ENCODE data around the gene HSD17B7.
A peak's percentile ranks its signal among the peaks of the same experiment; 100 is the strongest.
"Not testable (repeated sequence)": the region's sequence is repeated elsewhere in the genome, so short reads cannot be mapped to it uniquely, and the experiment has no call there.

The HSD17B7 gene, protein sequence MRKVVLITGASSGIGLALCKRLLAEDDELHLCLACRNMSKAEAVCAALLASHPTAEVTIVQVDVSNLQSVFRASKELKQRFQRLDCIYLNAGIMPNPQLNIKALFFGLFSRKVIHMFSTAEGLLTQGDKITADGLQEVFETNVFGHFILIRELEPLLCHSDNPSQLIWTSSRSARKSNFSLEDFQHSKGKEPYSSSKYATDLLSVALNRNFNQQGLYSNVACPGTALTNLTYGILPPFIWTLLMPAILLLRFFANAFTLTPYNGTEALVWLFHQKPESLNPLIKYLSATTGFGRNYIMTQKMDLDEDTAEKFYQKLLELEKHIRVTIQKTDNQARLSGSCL

GRCh38 chr1:162790303-162790984 lies at the start of gene HSD17B7:
Gene HSD17B7 (plus strand): TSS chr1:162790702. CDS start chr1:162790801, 99 bp downstream.
- peak; percentile 51 to 55 for DNase-seq (ENCODE audit: low read depth in 2 of 2)

GRCh38 chr1:162740755-162741154 lies 49.7 kb upstream of the HSD17B7 start:
- no peak for DNase-seq (ENCODE audit: low read depth in 2 of 2)

GRCh38 chr1:162741574-162741973 lies 48.9 kb upstream of the HSD17B7 start:
- DNase-seq (ENCODE audit: low read depth in 2 of 2): no peak

DNA sequence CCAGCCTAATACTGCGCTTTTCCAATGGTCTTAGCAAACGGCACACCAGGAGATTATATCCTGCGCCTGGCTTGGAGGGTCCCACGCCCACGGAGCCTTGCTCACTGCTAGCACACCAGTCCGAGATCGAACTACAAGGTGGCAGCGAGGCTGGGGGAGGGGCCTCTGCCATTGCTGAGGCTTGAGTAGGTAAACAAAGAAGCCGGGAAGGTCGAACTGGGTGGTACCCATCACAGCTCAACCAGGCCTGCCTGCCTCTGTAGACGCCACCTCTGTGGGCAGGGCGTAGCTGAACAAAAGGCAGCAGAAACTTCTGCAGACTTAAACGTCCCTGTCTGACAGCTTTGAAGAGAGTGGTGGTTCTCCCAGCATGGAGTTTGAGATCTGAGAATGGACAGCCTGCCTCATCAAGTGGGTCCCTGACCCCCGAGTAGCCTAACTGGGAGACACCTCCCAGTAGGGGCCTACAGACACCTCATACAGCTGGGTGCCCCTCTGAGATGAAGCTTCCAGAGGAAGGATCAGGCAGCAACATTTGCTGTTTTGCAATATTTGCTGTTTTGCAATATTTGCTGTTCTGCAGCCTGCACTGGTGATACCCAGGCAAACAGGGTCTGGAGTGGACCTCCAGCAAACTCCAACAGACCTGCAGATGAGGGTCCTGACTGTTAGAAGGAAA lies 44.1 kb upstream of the HSD17B7 start:
- DNase-seq (ENCODE audit: low read depth in 2 of 2): not testable (repeated sequence)

- DNase-seq (ENCODE audit: low read depth in 2 of 2): no peak
Measured at GRCh38 chr1:162753001-162753658, 37.4 kb upstream of the HSD17B7 start.

DNA sequence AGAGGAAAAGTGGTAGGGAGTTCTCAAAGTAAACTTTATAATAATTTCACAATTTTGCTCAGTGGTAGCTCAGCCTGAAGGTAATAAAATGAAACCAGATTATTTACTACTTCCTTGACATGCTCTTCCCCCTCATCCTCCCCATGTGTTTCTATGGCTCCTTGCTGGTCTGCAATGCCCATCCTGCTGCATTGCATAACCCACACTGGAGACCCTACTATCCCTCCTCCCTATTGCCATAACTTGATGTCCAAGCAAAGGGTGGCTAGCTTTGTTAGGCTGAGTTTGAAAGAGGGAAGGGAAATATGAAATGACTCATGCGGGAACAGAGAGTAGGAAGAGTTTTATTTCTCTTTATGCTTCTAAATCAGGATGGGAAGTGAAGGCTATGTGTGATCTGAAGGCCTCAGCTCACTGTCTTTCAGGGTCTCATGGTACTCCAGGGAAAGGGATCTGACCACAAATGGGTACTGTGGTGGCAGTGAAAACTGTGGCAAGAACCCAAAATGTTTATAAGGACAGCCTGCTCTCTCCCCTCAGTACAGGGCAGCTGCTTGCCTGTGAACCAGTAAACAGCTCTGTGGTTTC lies 36.4 kb upstream of the HSD17B7 start:
- DNase-seq (ENCODE audit: low read depth in 2 of 2): no peak

DNA sequence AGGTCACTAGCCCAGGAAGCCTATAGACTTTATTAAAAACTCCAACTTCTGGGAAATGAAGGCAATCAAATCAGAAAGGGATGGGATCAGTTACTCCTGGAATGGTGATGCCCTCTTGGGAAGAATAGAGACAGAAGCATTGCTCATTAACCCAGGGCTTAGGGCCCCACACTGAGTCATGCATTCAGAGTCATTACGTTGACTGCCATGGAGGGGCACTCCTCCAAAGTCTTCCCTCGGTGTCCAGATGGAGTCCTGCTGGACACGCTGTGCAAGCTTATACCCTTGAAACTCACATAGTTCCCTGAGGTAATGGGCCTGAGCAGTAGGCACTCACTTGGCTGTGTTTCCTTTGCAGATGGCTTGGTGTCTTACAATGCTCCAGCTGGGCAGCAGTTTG lies 35.2 kb upstream of the HSD17B7 start:
- DNase-seq (ENCODE audit: low read depth in 2 of 2): no peak

DNA sequence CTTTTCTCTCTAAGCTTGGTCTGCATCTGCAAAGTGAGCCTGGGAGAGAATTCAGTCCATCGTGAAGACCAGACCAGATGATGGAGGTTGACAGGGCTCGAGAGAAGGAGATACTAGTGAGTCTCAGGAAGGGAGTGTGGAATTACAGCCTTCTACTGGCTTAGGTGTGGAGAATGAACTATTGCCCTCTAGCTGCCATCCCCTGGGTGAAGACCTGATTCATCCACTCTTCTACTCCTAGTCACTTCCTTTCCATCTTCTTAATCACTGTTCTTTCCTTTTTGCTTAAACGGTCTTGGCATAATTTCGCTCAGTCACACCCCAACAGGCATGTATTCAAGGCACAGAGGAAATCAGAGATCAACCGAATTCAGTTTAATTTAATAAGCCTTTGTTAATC lies 34.0 kb upstream of the HSD17B7 start:
- no peak for DNase-seq (ENCODE audit: low read depth in 2 of 2)

- no peak for DNase-seq (ENCODE audit: low read depth in 2 of 2)
Measured at GRCh38 chr1:162757476-162757875, 33.0 kb upstream of the HSD17B7 start.

GRCh38 chr1:162765788-162766187 lies 24.7 kb upstream of the HSD17B7 start:
- DNase-seq (ENCODE audit: low read depth in 2 of 2): no peak

- DNase-seq (ENCODE audit: low read depth in 2 of 2): no peak
Measured at GRCh38 chr1:162772571-162773154, 17.8 kb upstream of the HSD17B7 start.

- DNase-seq (ENCODE audit: low read depth in 2 of 2): no peak
Measured at GRCh38 chr1:162774007-162774406, 16.5 kb upstream of the HSD17B7 start.

- DNase-seq (ENCODE audit: low read depth in 2 of 2): no peak
Measured at GRCh38 chr1:162779043-162779442, 11.5 kb upstream of the HSD17B7 start.

GRCh38 chr1:162782671-162783070 lies 7.8 kb upstream of the HSD17B7 start:
- no peak for DNase-seq (ENCODE audit: low read depth in 2 of 2)

DNA sequence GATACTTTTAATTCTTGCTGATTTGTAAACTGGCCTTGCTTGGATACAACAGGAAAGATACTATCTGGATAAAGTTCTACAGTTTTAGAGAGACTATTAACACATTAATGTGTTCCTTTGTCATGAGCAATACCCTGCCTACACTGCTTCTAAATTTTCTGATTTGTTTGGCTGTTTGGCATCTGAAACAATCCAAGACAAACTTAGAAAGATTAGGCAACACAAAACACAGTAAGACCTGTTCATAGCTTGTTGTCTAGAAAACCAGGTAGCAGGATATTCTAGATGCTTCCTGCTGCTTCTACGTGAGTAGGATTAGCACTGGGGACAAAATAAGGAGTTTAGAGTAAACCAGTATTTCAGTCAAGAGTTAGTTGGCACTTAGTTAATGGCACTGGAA lies 5.6 kb upstream of the HSD17B7 start:
- DNase-seq (ENCODE audit: low read depth in 2 of 2): not testable (repeated sequence)

- not testable (repeated sequence) for DNase-seq (ENCODE audit: low read depth in 2 of 2)
Measured at GRCh38 chr1:162788783-162789182, 1.7 kb upstream of the HSD17B7 start.

DNA sequence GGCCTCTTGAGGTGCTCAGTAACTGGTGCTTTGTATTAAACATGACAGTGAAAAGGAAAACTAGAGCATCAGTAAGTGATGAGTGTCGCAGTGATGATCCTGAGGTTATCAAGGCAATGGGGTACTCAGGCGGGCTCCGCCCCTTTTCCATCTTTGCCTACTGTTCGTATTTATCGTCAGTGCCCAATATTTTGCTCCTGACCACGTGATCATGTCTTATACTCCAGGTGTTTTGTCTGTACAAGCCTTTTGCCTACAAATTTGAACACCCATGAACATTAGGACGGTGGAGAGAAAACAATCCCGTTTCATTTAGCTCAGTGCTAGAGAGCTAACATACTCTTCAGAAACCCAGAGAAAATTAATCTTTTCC lies 469 bp downstream of the HSD17B7 start:
- not testable (repeated sequence) for DNase-seq (ENCODE audit: low read depth in 2 of 2)

DNA sequence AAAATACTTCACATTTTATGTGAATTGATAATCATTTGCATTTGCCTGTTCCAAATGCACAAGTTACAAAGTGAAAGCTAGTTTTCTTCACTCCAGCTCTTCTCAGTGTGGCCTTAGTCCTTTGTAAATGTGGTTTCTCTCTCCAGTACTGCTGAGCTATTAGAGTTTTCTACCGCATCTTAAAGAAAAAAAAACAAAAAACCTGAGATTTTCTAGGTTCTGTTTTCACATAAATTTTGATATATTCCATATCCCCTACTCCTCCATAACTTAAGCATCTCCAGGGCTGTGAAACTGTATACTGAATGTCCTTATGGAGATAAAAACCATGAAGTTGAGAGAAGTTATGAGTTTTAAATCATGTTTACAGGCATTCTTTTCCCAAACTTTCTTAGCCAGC lies 3.8 kb downstream of the HSD17B7 start:
- not testable (repeated sequence) for DNase-seq (ENCODE audit: low read depth in 2 of 2)

- DNase-seq (ENCODE audit: low read depth in 2 of 2): not testable (repeated sequence)
Measured at GRCh38 chr1:162796617-162797279, 6.2 kb downstream of the HSD17B7 start.

DNA sequence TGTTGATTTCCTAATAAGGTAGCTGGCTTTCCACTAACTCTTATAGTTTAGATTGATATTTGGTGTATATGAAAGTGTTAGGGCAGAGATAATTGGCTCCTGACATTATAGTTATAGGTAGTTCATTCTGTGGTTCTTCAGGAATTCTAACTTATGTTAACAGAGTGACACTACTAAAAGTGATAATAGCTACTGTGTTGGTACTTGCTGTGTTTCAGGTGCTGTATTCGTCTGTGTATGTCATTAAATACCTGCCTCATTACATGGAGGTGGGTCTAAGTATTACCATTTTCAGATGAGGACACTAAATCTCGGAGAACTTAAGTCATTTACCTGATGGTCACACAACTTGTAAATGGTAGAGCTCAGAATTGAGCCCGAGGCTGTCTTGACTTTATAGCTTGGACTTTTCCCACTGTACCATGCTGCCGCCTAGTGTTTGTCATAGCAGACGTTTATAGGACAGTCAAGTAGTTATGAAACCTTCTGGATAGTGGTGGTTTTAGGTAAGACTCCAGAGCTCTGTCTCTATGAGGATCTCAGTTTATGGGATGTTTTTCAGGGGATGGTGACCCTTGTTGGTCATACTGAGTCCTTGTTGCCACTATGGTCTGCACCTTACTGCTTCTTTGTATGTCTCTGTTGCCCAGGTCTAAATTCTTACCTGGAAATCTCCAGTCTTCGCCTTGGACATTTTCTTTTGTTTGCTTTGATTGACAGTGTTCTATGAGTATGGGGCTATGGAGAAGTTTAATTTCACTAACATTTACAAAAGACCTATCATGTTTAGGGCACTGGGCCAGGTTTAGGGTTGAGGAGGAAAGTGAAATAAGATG lies 9.7 kb downstream of the HSD17B7 start:
- not testable (repeated sequence) for DNase-seq (ENCODE audit: low read depth in 2 of 2)

Measured in stimulated activated CD8-positive, alpha-beta memory T cell treated with anti-CD3 and anti-CD28 coated beads, Interleukin-2, amount 100 ng/mL, for 48 hours (primary cell).